DMS79 treated with DMSO at 0.1 percent for 48 hours (cell line): ENCODE data around the gene TXNDC9.
"Not testable (repeated sequence)": the region's sequence is repeated elsewhere in the genome, so short reads cannot be mapped to it uniquely, and the experiment has no call there.

Experiments used
- DNase-seq: peaks from one replicate; lab custom pipeline; 2025; lab: John Stamatoyannopoulos, UW

Gene TXNDC9

GRCh38 chr2:99325384-99325783 is 10.7 kb downstream of the TXNDC9 start:
- no peak for DNase-seq

GRCh38 chr2:99317873-99318200 is 18.3 kb downstream of the TXNDC9 start:
- not testable (repeated sequence) for DNase-seq

- no peak for DNase-seq
Observed at GRCh38 chr2:99317161-99317872, 18.8 kb downstream of the TXNDC9 start.

GRCh38 chr2:99301097-99301496 is 35.0 kb downstream of the TXNDC9 start, which contains the start of gene LYG1:
Gene LYG1 (minus strand): TSS chr2:99301197. CDS start chr2:99295670, 5,527 bp downstream.
- DNase-seq = not testable (repeated sequence)

GRCh38 chr2:99299580-99299979 is 36.6 kb downstream of the TXNDC9 start:
- no peak for DNase-seq

- DNase-seq = no peak
Observed at GRCh38 chr2:99297994-99298393, 38.1 kb downstream of the TXNDC9 start.

- DNase-seq = no peak
Observed at GRCh38 chr2:99285526-99285925, 50.6 kb downstream of the TXNDC9 start.

GRCh38 chr2:99279969-99280695 is 56.0 kb downstream of the TXNDC9 start:
- no peak for DNase-seq

- no peak for DNase-seq
Observed at GRCh38 chr2:99278793-99279291, 57.3 kb downstream of the TXNDC9 start.

GRCh38 chr2:99278195-99278765 is 57.9 kb downstream of the TXNDC9 start:
- DNase-seq = not testable (repeated sequence)

GRCh38 chr2:99275882-99276281 is 60.3 kb downstream of the TXNDC9 start:
- no peak for DNase-seq
